ENCODE data around the gene MEIS2.

MEIS2 gene

GRCh38 chr15:37112171-37112570 is 11.8 kb upstream of the MEIS2 start:
- DNase-seq, result no peak

- no peak for DNase-seq
Observed at GRCh38 chr15:37111427-37111717, 11.0 kb upstream of the MEIS2 start.

GRCh38 chr15:37109872-37110572 is 9.7 kb upstream of the MEIS2 start:
- DNase-seq, result no peak

- DNase-seq, result no peak
Observed at GRCh38 chr15:37109168-37109871, 9.0 kb upstream of the MEIS2 start.

- no peak for DNase-seq
Observed at GRCh38 chr15:37108381-37109167, 8.2 kb upstream of the MEIS2 start.

- DNase-seq, result no peak
Observed at GRCh38 chr15:37107744-37108380, 7.5 kb upstream of the MEIS2 start.

GRCh38 chr15:37107071-37107743 is 6.9 kb upstream of the MEIS2 start:
- no peak for DNase-seq

- DNase-seq, result no peak
Observed at GRCh38 chr15:37106490-37107001, 6.2 kb upstream of the MEIS2 start.

- DNase-seq, result no peak
Observed at GRCh38 chr15:37105889-37106288, 5.5 kb upstream of the MEIS2 start.

- DNase-seq, result no peak
Observed at GRCh38 chr15:37105029-37105428, 4.7 kb upstream of the MEIS2 start.

GRCh38 chr15:37104424-37104981 is 4.2 kb upstream of the MEIS2 start:
- no peak for DNase-seq

- DNase-seq, result no peak
Observed at GRCh38 chr15:37103475-37104423, 3.4 kb upstream of the MEIS2 start.

- no peak for DNase-seq
Observed at GRCh38 chr15:37103163-37103435, 2.8 kb upstream of the MEIS2 start.

GRCh38 chr15:37102305-37103162 is 2.2 kb upstream of the MEIS2 start:
- DNase-seq, result no peak

GRCh38 chr15:37101980-37102304 is 1.6 kb upstream of the MEIS2 start:
- no peak for DNase-seq

- DNase-seq, result no peak
Observed at GRCh38 chr15:37100966-37101215, 542 bp upstream of the MEIS2 start.

GRCh38 chr15:37099319-37100108 is 835 bp downstream of the MEIS2 start:
- DNase-seq, result no peak

GRCh38 chr15:37098468-37099318 is 1.7 kb downstream of the MEIS2 start:
- no peak for DNase-seq

Data from activated CD4-positive, alpha-beta T cell treated with anti-CD3 and anti-CD28 coated beads, Interleukin-2, amount 50 U/mL, for 48 hours (primary cell).